HepG2 (cell line): Measurements from ENCODE around the gene GLDC. TPM values are rescaled to one million over a fixed set of nuclear protein-coding genes. Genes with fewer than 3 reads are reported as not detected.

Experiments used
- ATF7 ChIP-seq, 2 experiments: fragments of 450-650 bp in 1 of 2; sonication (generic) in 1 of 2; formaldehyde crosslinking in 1 of 2; IDR thresholded peaks; 2 replicates each; pipeline versions ENCODE4 v1.4.0 to v1.6.1; 2016 to 2020; ENCODE audit warnings: antibody characterized with exemption in 1 of 2, mild to moderate bottlenecking in 1 of 2, missing genetic modification reagents in 1 of 2
- ATRX ChIP-seq: sonication (generic); formaldehyde crosslinking; IDR thresholded peaks from 2 replicates; pipeline ENCODE4 v1.4.0; 2020; ENCODE audit warnings: missing genetic modification reagents, borderline replicate concordance
- CBX2 ChIP-seq, 2 experiments: fragments of 200-600 bp in 1 of 2; sonication (generic); formaldehyde crosslinking in 1 of 2; IDR thresholded peaks; 2 replicates each; pipeline versions ENCODE4 v1.7.0 to v1.8.1; 2018 to 2022; ENCODE audit warnings: low read depth in 2 of 2, low read length in 1 of 2, mild to moderate bottlenecking in 1 of 2, missing genetic modification reagents in 1 of 2
- DMAP1 ChIP-seq: IDR thresholded peaks from 2 replicates; pipeline ENCODE4 v1.6.1; 2016
- GABPA ChIP-seq, 2 experiments: IDR thresholded peaks; 2 replicates each; pipeline ENCODE4 v1.6.1; 2011 to 2016; ENCODE audit warnings: low read depth in 2 of 2, low read length in 1 of 2, missing biosample characterization in 1 of 2, missing genetic modification characterization in 1 of 2
- JDP2 ChIP-seq: sonication (generic); formaldehyde crosslinking; IDR thresholded peaks from 2 replicates; pipeline ENCODE4 v1.8.1; 2022; ENCODE audit warnings: missing genetic modification reagents, borderline replicate concordance
- JUNB ChIP-seq: sonication (generic); formaldehyde crosslinking; IDR thresholded peaks from 2 replicates; pipeline ENCODE4 v1.8.0; 2022; ENCODE audit warnings: missing genetic modification reagents, mild to moderate bottlenecking, borderline replicate concordance
- KLF12 ChIP-seq: sonication (generic); formaldehyde crosslinking; IDR thresholded peaks from 2 replicates; pipeline ENCODE4 v1.4.0; 2020; ENCODE audit warnings: missing genetic modification reagents, borderline replicate concordance
- MIXL1 ChIP-seq: IDR thresholded peaks from 2 replicates; pipeline ENCODE4 v1.6.1; 2016
- NBN ChIP-seq: fragments of 450-650 bp; conservative IDR thresholded peaks from 2 replicates; pipeline ENCODE4 v1.6.1; 2017
- NFKB2 ChIP-seq: sonication (generic); formaldehyde crosslinking; IDR thresholded peaks from 2 replicates; pipeline ENCODE4 v1.4.0; 2020; ENCODE audit warnings: missing genetic modification reagents, borderline replicate concordance
- ONECUT2 ChIP-seq: sonication (generic); formaldehyde crosslinking; IDR thresholded peaks from 2 replicates; pipeline ENCODE4 v1.4.0; 2020; ENCODE audit warnings: missing genetic modification reagents
- POLR2AphosphoS5 ChIP-seq: IDR thresholded peaks from 2 replicates; pipeline ENCODE4 v1.6.1; 2012; ENCODE audit warnings: low read depth, low read length
- SIX1 ChIP-seq: sonication (generic); formaldehyde crosslinking; IDR thresholded peaks from 2 replicates; pipeline ENCODE4 v1.4.0; 2020; ENCODE audit warnings: missing genetic modification reagents, borderline replicate concordance
- SNAPC5 ChIP-seq: sonication (generic); formaldehyde crosslinking; IDR thresholded peaks from 2 replicates; pipeline ENCODE4 v1.8.1; 2023; ENCODE audit warnings: mild to moderate bottlenecking, missing genetic modification reagents, borderline replicate concordance
- XBP1 ChIP-seq: sonication (generic); formaldehyde crosslinking; IDR thresholded peaks from 2 replicates; pipeline ENCODE4 v1.5.0; 2020; ENCODE audit warnings: missing genetic modification reagents
- ZFYVE20 ChIP-seq: sonication (generic); formaldehyde crosslinking; IDR thresholded peaks from 2 replicates; pipeline ENCODE4 v1.8.0; 2023; ENCODE audit warnings: low read depth, mild to moderate bottlenecking, moderate library complexity, missing genetic modification reagents, borderline replicate concordance
- ZNF121 ChIP-seq: sonication (generic); formaldehyde crosslinking; IDR thresholded peaks from 2 replicates; pipeline ENCODE4 v1.5.0; 2020; ENCODE audit warnings: mild to moderate bottlenecking, missing genetic modification reagents
- ZNF230 ChIP-seq: sonication (generic); formaldehyde crosslinking; IDR thresholded peaks from 2 replicates; pipeline ENCODE4 v1.4.0; 2020; ENCODE audit warnings: mild to moderate bottlenecking, missing genetic modification reagents
- ZNF24 ChIP-seq: fragments of 450-650 bp; IDR thresholded peaks from 2 replicates; pipeline ENCODE4 v1.6.1; 2017; ENCODE audit warnings: antibody characterized with exemption, mild to moderate bottlenecking
- ZNF263 ChIP-seq: sonication (generic); formaldehyde crosslinking; IDR thresholded peaks from 2 replicates; pipeline ENCODE4 v1.4.0; 2020; ENCODE audit warnings: missing genetic modification reagents
- ZNF331 ChIP-seq: sonication (generic); formaldehyde crosslinking; IDR thresholded peaks from 2 replicates; pipeline ENCODE4 v1.4.0; 2020; ENCODE audit warnings: missing genetic modification reagents
- ZNF34 ChIP-seq: sonication (generic); formaldehyde crosslinking; IDR thresholded peaks from 2 replicates; pipeline ENCODE4 v1.4.0; 2020; ENCODE audit warnings: mild to moderate bottlenecking, missing genetic modification reagents, borderline replicate concordance
- ZNF546 ChIP-seq: sonication (generic); formaldehyde crosslinking; conservative IDR thresholded peaks from 2 replicates; pipeline ENCODE4 v1.8.1; 2023; ENCODE audit warnings: mild to moderate bottlenecking, missing genetic modification reagents
- ZNF563 ChIP-seq: sonication (generic); formaldehyde crosslinking; IDR thresholded peaks from 2 replicates; pipeline ENCODE4 v1.8.0; 2022; ENCODE audit warnings: mild to moderate bottlenecking, moderate library complexity, missing genetic modification reagents
- ZNF691 ChIP-seq: sonication (generic); formaldehyde crosslinking; IDR thresholded peaks from 2 replicates; pipeline ENCODE4 v1.4.0; 2020; ENCODE audit warnings: missing genetic modification reagents, low read depth, mild to moderate bottlenecking, borderline replicate concordance
- polyA plus RNA-seq, 8 experiments: library from polyadenylated mRNA; depleted of rRNA in 3 of 8; stranded (reverse) in 7 of 8; unstranded in 1 of 8; fragments of >200 nt; fragmentation: Illumina TruSeq in 4 of 8; extraction: Trizol in 4 of 8; gene quantifications; 2 replicates each; pipeline versions ENCODE4 v1.2.1 to v1.2.3, GENCODE V29; 2011 to 2016; ENCODE audit warnings: low read depth in 4 of 8, missing spikeins in 1 of 8, mixed read lengths in 1 of 8; ENCODE audit not compliant: insufficient read depth in 1 of 8
- total RNA-seq, 5 experiments: library from RNA; depleted of rRNA; stranded (reverse); fragments of >200 nt; fragmentation: Illumina TruSeq; extraction: Trizol; gene quantifications; 2 replicates each; pipeline ENCODE4 v1.2.3, GENCODE V29; 2016; ENCODE audit warnings: low read depth in 1 of 5
- TF ChIP-seq, protein P1 (sequence below): IDR thresholded peaks from 2 replicates; pipeline ENCODE4 v1.6.1; 2018; ENCODE audit warnings: missing genetic modification reagents, mild to moderate bottlenecking, missing compliant biosample characterization

Gene GLDC
- total and polyA plus RNA-seq, 2 of the 13 experiments (the other 11 are each of a cell fraction or from before 2014, with no cell fraction given) = 59.3 to 115 TPM

GRCh38 chr9:6681147-6681956 is 35.8 kb upstream of the GLDC start (continued):
- TF ChIP-seq ZNF24 = no peak
- TF ChIP-seq JUNB (CRISPR knock-in tag) = no peak
- TF ChIP-seq NFKB2 (CRISPR knock-in tag) = peak; percentile 77; the same call in 1 of the 2 replicates
- TF ChIP-seq ZNF230 (CRISPR knock-in tag) = no peak; the same call in 1 of the 2 replicates
- peak; percentile 71 for TF ChIP-seq ZNF263 (CRISPR knock-in tag)
- 0 out of 2 replicates have a peak, but pooled peaks have one; percentile 12 for TF ChIP-seq ZFYVE20
- peak; percentile 88 for TF ChIP-seq ZNF546 (CRISPR knock-in tag)
- no peak for TF ChIP-seq CBX2 (IDR thresholded peaks at IDR 0.05; ENCODE audit: low read depth, low read length)
- no peak for TF ChIP-seq CBX2 (CRISPR knock-in tag; IDR thresholded peaks at IDR 0.05; ENCODE audit: low read depth)
- peak; percentile 95 for TF ChIP-seq ZNF691 (CRISPR knock-in tag)
- TF ChIP-seq ATF7 (IDR thresholded peaks at IDR 0.05) = no peak
- TF ChIP-seq ATF7 (CRISPR knock-in tag; IDR thresholded peaks at IDR 0.05) = 0 out of 2 replicates have a peak, but pooled peaks have one; percentile 65
- TF ChIP-seq, protein P1, sequence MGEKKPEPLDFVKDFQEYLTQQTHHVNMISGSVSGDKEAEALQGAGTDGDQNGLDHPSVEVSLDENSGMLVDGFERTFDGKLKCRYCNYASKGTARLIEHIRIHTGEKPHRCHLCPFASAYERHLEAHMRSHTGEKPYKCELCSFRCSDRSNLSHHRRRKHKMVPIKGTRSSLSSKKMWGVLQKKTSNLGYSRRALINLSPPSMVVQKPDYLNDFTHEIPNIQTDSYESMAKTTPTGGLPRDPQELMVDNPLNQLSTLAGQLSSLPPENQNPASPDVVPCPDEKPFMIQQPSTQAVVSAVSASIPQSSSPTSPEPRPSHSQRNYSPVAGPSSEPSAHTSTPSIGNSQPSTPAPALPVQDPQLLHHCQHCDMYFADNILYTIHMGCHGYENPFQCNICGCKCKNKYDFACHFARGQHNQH = peak; percentile 95
- 0 out of 2 replicates have a peak, but pooled peaks have one; percentile 25 for TF ChIP-seq SNAPC5 (CRISPR knock-in tag)
- peak; percentile 71 for TF ChIP-seq KLF12 (CRISPR knock-in tag)
- TF ChIP-seq ONECUT2 (CRISPR knock-in tag) = peak; percentile 53; the same call in 1 of the 2 replicates
- no peak for TF ChIP-seq JDP2
- TF ChIP-seq POLR2AphosphoS5 = peak; percentile 83
- no peak for TF ChIP-seq MIXL1
- peak; percentile 97 for TF ChIP-seq ZNF563
- peak; percentile 55 for TF ChIP-seq ZNF121 (CRISPR knock-in tag)
- no peak for TF ChIP-seq NBN
- peak; percentile 55 for TF ChIP-seq GABPA (IDR thresholded peaks at IDR 0.05; ENCODE audit: low read depth, low read length)
- peak; percentile 85 for TF ChIP-seq GABPA (CRISPR knock-in tag; IDR thresholded peaks at IDR 0.05; ENCODE audit: low read depth)
- TF ChIP-seq DMAP1 (CRISPR knock-in tag) = peak; percentile 93
- peak; percentile 79 for TF ChIP-seq XBP1
- peak; percentile 44; the same call in 1 of the 2 replicates for TF ChIP-seq ZNF34 (CRISPR knock-in tag)
- TF ChIP-seq SIX1 = peak; percentile 48; the same call in 1 of the 2 replicates
- peak; percentile 67; the same call in 1 of the 2 replicates for TF ChIP-seq ATRX (CRISPR knock-in tag)
- TF ChIP-seq ZNF331 (CRISPR knock-in tag) = peak; percentile 6; the same call in 1 of the 2 replicates
